ENCODE data around the gene VTCN1.
"Not testable (repeated sequence)": the region's sequence is repeated elsewhere in the genome, so short reads cannot be mapped to it uniquely, and the experiment has no call there.

Gene VTCN1

DNA sequence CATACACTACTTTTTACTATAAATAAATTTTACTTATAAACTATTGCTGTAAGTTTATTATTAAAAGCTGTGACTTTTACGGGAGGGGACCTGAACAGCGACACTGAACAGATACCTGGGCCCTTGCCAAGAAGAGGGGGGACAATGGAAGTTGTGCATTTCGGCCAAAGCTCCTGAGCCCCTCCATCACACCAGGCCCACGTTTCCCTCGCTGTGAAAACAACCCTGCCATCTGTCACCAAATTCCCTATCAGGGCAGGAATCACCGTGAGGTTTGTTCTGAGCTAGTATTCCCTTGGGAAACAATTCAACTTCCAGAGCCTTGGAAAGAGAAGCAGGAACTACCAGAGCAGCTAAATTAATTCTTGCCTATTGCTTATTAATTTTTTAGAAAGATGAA is 37.0 kb downstream of the VTCN1 start:
- in situ Hi-C loops (cut with MboI; ENCODE audit: low pct_unique_long_range_greater_than_20kb, low sequenced_read_pairs): no loop called here
- no peak for DNase-seq

- in situ Hi-C loops (cut with MboI; ENCODE audit: low pct_unique_long_range_greater_than_20kb, low sequenced_read_pairs): no loop called here
Measured at GRCh38 chr1:117173006-117173405, 37.7 kb downstream of the VTCN1 start.

DNA sequence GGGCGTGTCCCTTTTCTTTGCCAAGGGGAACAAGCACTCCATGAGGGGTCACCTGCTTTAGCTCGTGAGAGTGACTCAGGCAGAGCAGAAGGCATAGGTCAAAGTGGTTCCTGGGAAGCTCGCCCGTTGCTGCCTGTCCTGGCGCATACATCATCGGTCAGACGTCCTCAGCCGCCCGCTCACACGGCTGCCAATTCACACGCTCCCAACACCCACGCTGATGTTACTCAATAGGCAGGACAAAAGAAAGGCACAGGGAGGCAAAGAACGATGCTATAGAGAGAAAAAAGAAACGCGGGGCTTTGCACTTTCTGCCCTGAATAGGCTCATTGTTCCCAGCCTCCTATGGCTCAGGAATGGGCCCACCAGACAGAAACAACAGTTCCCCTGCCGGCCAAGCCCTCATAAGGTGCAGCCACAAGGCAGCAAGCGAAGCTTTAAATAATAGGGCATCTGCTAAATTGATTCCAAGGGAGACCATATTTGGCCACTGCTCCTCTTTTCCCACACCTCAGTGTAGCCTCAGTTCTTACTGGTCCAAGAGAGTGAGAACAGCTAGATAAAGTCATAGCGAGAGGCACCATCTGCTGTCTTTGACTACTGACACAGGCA is 38.7 kb downstream of the VTCN1 start:
- in situ Hi-C loops (cut with MboI; ENCODE audit: low pct_unique_long_range_greater_than_20kb, low sequenced_read_pairs): no loop called here

More at GRCh38 chr1:117173006-117173405, 37.7 kb downstream of the VTCN1 start:
- no peak for DNase-seq

GRCh38 chr1:117169871-117170596 is 40.7 kb downstream of the VTCN1 start:
- in situ Hi-C loops (cut with MboI; ENCODE audit: low pct_unique_long_range_greater_than_20kb, low sequenced_read_pairs): no loop called here
- DNase-seq: no peak

More for the DNA sequence above, 38.7 kb downstream of the VTCN1 start:
- no peak for DNase-seq

DNA sequence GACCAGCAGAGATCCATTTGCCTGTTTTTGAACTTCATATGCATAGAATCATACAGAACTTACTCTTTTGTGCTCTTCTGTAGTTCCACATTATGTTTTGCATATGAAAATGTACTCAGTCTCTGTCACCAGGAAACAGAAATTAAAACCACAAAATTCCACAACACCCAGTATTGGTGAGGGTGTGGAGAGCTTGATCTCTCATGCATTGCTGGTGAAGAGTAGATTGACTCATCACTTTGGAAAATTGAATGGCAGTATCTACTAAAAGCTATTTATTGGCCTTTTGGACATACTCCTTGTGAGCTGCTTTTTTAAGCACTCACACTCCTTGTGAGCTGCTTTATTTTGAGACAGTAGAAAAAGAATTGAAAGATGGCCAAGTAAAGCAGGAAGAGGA is 43.3 kb downstream of the VTCN1 start:
- in situ Hi-C loops (cut with MboI; ENCODE audit: low pct_unique_long_range_greater_than_20kb, low sequenced_read_pairs): no loop called here
- no peak for DNase-seq

- in situ Hi-C loops (cut with MboI; ENCODE audit: low pct_unique_long_range_greater_than_20kb, low sequenced_read_pairs): no loop called here
- DNase-seq: no peak
Measured at GRCh38 chr1:117166076-117166475, 44.7 kb downstream of the VTCN1 start.

DNA sequence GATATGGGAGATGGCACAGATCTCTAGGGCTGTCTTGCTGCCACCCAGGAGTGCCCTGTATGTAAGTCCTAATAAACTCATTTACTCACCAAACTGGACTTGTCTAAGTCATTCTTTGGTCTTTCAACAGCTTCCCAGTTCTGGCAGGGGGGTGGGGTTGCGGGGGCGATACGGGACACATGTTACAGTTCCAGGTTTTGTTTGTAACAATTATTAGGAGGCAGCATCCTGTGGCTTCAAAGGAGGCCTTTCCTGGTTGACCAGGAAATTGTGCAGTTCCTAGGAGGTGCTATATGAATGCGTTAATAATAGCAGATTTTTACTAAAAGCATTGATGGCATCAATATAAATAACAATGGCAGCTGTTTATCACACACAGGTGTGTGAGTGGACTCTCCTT is 46.5 kb downstream of the VTCN1 start:
- no peak for DNase-seq
- in situ Hi-C loops (cut with MboI; ENCODE audit: low pct_unique_long_range_greater_than_20kb, low sequenced_read_pairs): no loop called here

DNA sequence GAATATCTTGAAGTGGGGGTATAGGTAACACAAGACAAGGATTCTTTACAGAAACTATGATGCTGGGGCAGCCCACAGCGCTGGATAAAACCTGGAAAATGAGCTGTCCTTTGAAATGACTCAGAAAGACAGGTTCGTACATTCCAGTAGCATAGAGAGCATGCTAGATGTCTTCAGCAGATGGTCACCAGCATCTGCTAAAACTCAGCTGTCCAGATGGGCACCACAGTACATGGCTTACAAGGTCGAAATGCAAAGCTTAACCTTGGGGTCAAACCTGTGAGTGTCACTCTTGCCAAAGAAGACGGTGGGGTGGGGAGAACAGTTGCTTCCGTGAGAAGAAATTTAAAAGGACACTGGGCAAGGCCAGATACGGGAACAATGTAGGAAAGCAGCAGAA is 47.9 kb downstream of the VTCN1 start:
- in situ Hi-C loops (cut with MboI; ENCODE audit: low pct_unique_long_range_greater_than_20kb, low sequenced_read_pairs): no loop called here
- DNase-seq: no peak

GRCh38 chr1:117161887-117162286 is 48.8 kb downstream of the VTCN1 start:
- DNase-seq: no peak
- in situ Hi-C loops (cut with MboI; ENCODE audit: low pct_unique_long_range_greater_than_20kb, low sequenced_read_pairs): no loop called here

GRCh38 chr1:117151305-117151704 is 59.4 kb downstream of the VTCN1 start:
- in situ Hi-C loops (cut with MboI; ENCODE audit: low pct_unique_long_range_greater_than_20kb, low sequenced_read_pairs); DNase-seq: not testable (repeated sequence)

DNA sequence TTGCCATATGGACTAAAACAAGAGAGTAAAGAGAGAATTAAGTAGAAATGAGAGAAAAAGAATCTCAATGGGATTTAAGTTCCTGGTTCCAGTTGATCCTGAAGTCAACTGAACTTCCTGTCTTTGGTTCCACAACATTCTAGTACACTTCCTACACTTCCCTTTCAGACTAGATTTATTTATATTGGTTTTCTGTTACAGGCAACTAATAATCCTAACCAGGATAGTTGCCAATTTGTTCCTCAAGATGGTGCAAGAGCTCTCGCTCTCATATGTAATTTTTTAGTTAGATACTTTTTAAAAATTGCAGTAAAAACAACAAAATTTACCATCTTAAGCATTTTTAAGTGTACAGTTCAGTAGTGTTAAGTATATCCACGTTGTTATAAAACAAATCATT is 60.4 kb downstream of the VTCN1 start:
- in situ Hi-C loops (cut with MboI; ENCODE audit: low pct_unique_long_range_greater_than_20kb, low sequenced_read_pairs): no loop called here
- peak; percentile 17 for DNase-seq

DNA sequence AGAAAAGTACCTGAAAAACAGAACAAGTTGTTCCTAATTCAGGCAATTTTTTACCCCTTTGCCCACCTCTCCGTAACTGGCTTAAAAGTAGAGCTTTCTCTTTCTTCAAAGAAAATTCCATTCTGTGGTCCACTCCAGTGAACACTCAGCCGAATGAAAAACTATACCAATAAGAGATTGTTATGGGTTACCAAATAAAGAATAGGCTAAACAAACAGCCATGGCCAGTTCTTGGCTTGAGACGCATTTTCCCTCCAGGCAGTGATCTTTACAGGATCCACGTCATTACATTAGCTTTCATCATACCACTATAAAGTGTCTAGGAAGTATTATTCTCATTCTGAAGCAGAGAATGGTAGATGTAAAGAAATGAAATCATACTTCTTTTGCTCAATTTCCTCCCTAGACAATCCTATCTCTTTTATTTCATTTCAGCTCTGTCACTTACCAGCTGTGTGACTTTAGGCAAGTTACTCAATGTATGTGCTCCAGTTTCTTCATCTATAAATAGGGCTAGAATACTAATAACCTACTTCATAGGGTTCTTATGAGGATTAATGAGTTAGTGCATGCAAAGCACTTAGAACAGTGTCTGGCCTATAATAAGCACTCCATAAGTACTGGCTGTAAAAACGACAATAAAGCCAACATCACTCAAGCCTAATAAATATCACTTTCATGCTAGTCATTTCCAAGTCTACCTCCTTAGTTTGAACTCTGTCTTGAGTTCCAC is 62.7 kb downstream of the VTCN1 start:
- DNase-seq: no peak
- in situ Hi-C loops (cut with MboI; ENCODE audit: low pct_unique_long_range_greater_than_20kb, low sequenced_read_pairs): loop anchor here (25.0 kb wide), 2 partner anchors 314 to 664 kb away; no protein-coding TSS in a partner anchor

DNA sequence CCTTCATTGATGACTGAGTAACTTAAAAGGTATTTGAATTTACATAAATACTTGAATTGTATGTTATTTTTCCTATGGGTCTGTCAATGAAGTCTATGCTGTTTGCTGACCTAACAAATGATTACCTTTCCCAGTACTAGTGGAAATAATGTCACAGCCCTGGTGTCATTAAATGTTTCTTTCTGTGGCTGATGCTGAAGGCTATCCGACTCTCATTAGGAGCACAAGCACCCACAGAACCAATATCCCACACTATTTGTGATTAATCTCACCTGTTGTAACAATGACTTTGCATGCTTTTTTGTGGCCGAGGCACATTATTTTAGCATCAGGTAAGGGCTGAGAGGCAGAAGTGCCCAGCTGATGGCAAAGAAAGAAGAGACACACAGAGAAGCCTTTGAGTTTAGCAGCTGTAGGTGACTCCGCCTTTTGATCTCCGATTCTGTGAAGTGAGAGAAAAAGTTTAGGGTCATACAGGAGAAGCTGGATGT is 63.3 kb downstream of the VTCN1 start:
- in situ Hi-C loops (cut with MboI; ENCODE audit: low pct_unique_long_range_greater_than_20kb, low sequenced_read_pairs): loop anchor here (25.0 kb wide), 2 partner anchors 315 to 665 kb away; no protein-coding TSS in a partner anchor
- no peak for DNase-seq

DNA sequence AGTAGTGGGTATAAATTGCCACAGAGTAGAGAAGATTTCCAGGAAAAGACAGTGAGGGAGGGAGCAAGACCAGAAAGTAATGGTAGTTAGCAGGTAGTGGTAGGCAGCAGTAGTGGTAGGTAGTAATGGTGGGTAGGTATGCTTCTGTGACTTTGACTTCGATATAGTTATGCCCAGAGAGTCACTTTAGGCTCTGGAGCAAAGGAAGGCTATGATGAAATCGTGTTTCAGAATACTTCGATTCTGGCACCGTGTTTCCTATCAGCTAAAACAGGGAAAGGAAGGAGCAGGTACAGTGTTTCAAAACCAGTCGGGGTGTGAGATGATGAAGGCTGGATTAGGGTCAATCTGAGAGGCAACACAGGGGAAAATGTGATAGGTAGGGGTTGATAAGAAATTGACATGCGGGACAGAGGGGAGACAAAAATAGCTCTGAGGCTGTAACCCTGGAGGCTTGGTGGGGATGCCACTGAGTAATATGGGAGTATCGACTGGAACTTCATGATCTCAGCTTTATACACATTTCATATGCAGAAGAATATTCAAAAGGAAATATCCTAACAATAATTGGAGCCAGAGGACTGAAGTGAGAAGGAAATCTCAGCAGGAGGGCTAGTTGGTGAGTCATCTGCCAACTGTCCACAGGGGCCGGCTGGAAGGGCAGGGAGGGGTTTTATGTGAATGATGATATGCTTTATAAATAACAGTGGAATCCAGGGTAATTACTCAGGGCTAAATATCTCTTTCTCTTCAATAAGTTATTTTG is 64.0 kb downstream of the VTCN1 start:
- in situ Hi-C loops (cut with MboI; ENCODE audit: low pct_unique_long_range_greater_than_20kb, low sequenced_read_pairs): loop anchor here (25.0 kb wide), 2 partner anchors 316 to 666 kb away; no protein-coding TSS in a partner anchor
- DNase-seq: no peak

- DNase-seq: no peak
- in situ Hi-C loops (cut with MboI; ENCODE audit: low pct_unique_long_range_greater_than_20kb, low sequenced_read_pairs): loop anchor here (25.0 kb wide), 2 partner anchors 316 to 666 kb away; no protein-coding TSS in a partner anchor
Measured at GRCh38 chr1:117146072-117146471, 64.7 kb downstream of the VTCN1 start.

GRCh38 chr1:117143871-117144270 is 66.9 kb downstream of the VTCN1 start:
- DNase-seq: no peak
- in situ Hi-C loops (cut with MboI; ENCODE audit: low pct_unique_long_range_greater_than_20kb, low sequenced_read_pairs): loop anchor here (25.0 kb wide), 2 partner anchors 318 to 668 kb away; no protein-coding TSS in a partner anchor

DNA sequence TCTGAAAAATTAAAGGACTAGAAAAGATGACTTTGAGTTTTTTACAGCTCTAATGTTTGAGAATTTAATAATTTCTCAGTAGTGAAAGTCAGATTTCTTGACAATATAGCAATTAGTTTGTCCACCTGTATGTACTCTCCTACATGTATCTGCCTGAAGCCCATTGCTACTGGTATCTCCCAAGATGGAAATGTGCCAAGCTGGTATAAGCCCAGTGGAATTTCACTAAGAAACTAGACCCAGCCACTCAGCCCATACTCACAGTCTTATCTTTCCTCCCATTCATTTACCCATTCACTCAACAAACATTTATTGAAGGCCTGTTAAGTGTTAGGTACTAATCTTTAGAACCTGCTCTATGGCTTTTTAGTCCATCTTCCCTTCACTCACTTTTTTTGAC is 67.6 kb downstream of the VTCN1 start:
- in situ Hi-C loops (cut with MboI; ENCODE audit: low pct_unique_long_range_greater_than_20kb, low sequenced_read_pairs): loop anchor here (25.0 kb wide), 2 partner anchors 319 to 669 kb away; no protein-coding TSS in a partner anchor
- no peak for DNase-seq

DNA sequence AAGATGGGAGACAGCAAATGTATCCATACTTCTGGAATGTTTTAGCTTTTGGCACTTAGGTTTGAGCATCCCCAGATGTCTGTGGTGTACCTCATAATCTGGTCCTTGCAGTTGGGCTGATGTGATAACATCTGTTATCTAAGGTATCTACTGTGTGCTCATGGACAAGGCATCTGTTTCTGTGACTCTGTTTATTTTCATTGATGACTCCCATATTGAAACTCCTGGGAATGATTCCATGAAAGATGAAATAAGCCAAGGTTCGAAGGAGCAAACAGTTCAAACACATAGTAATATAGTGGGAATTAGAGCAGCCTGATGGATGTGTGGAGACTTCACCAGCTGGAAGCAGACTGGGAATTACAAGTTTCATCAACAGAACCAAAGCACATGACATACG is 68.5 kb downstream of the VTCN1 start:
- in situ Hi-C loops (cut with MboI; ENCODE audit: low pct_unique_long_range_greater_than_20kb, low sequenced_read_pairs): loop anchor here (25.0 kb wide), 2 partner anchors 320 to 670 kb away; no protein-coding TSS in a partner anchor
- no peak for DNase-seq

GRCh38 chr1:117138561-117138960 is 72.2 kb downstream of the VTCN1 start:
- DNase-seq: no peak
- in situ Hi-C loops (cut with MboI; ENCODE audit: low pct_unique_long_range_greater_than_20kb, low sequenced_read_pairs): loop anchor here (25.0 kb wide), 2 partner anchors 324 to 674 kb away; no protein-coding TSS in a partner anchor
